ENCODE measurements around the gene RAD17. TPM values are rescaled to one million over a fixed set of nuclear protein-coding genes. Genes with fewer than 3 reads are reported as not detected.

RAD17 gene
- total and polyA plus RNA-seq, 4 donors: 6.0 to 14.5 (median 11.8) TPM

GRCh38 chr5:69444127-69444754 lies 74.6 kb downstream of the RAD17 start (continued):
- peak; percentile 64 for TF ChIP-seq MAX (IDR thresholded peaks at IDR 0.05)
- no peak for TF ChIP-seq NR2F2 (IDR thresholded peaks at IDR 0.05)

GRCh38 chr5:69449511-69449910 lies 79.9 kb downstream of the RAD17 start:
- Histone ChIP-seq H3K4me1 (ENCODE audit: control insufficient read depth in 4 of 4, insufficient read depth in 4 of 4, low read length in 3 of 4) (peaks cover 7 to 22% (median 10%) of the 10 kb centered on the region in 4 donors), H3K9ac (ENCODE audit: low read depth in 1 of 2, low read length in 2 of 2) (no peak overlapping the region), H3K27ac (ENCODE audit: low read depth in 1 of 2, low read length in 2 of 2) (peak overlapping the region in 1 of 2 donors; percentile 6), H3K27me3 (ENCODE audit: control insufficient read depth in 4 of 4, insufficient read depth in 4 of 4, low read length in 3 of 4) (no peaks in the 10 kb centered on the region), H3K9me3 (ENCODE audit: control insufficient read depth in 4 of 4, low read length in 3 of 4) (no peaks in the 10 kb centered on the region), H3K36me3 (ENCODE audit: control insufficient read depth in 4 of 4, insufficient read depth in 3 of 4, low read depth in 1 of 4, low read length in 3 of 4) (no peaks in the 10 kb centered on the region), H3K4me3 (ENCODE audit: low read depth in 1 of 3, low read length in 3 of 3) (no peak overlapping the region)
- DNase-seq (ENCODE audit: low spot score): no peak
- TF ChIP-seq FOXA2 (IDR thresholded peaks at IDR 0.05) (no peak), REST (IDR thresholded peaks at IDR 0.05) (no peak), SP1 (IDR thresholded peaks at IDR 0.05) (no peak), FOXA1 (IDR thresholded peaks at IDR 0.05) (no peak), TAF1 (conservative IDR thresholded peaks at IDR 0.05) (no peak), HNF4G (IDR thresholded peaks at IDR 0.05) (no peak), GABPA (IDR thresholded peaks at IDR 0.05 in 1 of 2, conservative IDR thresholded peaks at IDR 0.05 in 1 of 2) (no peak), YY1 (IDR thresholded peaks at IDR 0.05) (no peak), EGR1 (IDR thresholded peaks at IDR 0.05; ENCODE audit: low read depth in 2 of 2) (no peak), NR2F2 (IDR thresholded peaks at IDR 0.05) (no peak), MAX (IDR thresholded peaks at IDR 0.05) (no peak)
- WGBS: 90% methylated on average over 8 of the region's 8 CpGs

GRCh38 chr5:69450116-69450515 lies 80.5 kb downstream of the RAD17 start:
- WGBS: 91% methylated on average over 1 of the region's 1 CpG
- Histone ChIP-seq H3K27me3 (ENCODE audit: control insufficient read depth in 4 of 4, insufficient read depth in 4 of 4, low read length in 3 of 4) (no peaks in the 10 kb centered on the region), H3K27ac (ENCODE audit: low read depth in 1 of 2, low read length in 2 of 2) (peak overlapping the region; percentile 93 to 98), H3K36me3 (ENCODE audit: control insufficient read depth in 4 of 4, insufficient read depth in 3 of 4, low read depth in 1 of 4, low read length in 3 of 4) (no peaks in the 10 kb centered on the region), H3K9me3 (ENCODE audit: control insufficient read depth in 4 of 4, low read length in 3 of 4) (no peaks in the 10 kb centered on the region), H3K4me1 (ENCODE audit: control insufficient read depth in 4 of 4, insufficient read depth in 4 of 4, low read length in 3 of 4) (peaks cover 4 to 27% (median 15%) of the 10 kb centered on the region in 4 donors), H3K9ac (ENCODE audit: low read depth in 1 of 2, low read length in 2 of 2) (no peak overlapping the region), H3K4me3 (ENCODE audit: low read depth in 1 of 3, low read length in 3 of 3) (no peak overlapping the region)
- DNase-seq (ENCODE audit: low spot score): no peak
- TF ChIP-seq CTCF (IDR thresholded peaks at IDR 0.05; ENCODE audit: low read depth, low read length, missing input control) (no peak), GABPA (IDR thresholded peaks at IDR 0.05 in 1 of 2, conservative IDR thresholded peaks at IDR 0.05 in 1 of 2) (no peak), JUND (IDR thresholded peaks at IDR 0.05) (no peak), FOXA2 (IDR thresholded peaks at IDR 0.05) (no peak), ATF3 (IDR thresholded peaks at IDR 0.05) (no peak), HNF4A (conservative IDR thresholded peaks at IDR 0.05) (no peak), NR2F2 (IDR thresholded peaks at IDR 0.05) (no peak), YY1 (IDR thresholded peaks at IDR 0.05) (no peak), EGR1 (IDR thresholded peaks at IDR 0.05; ENCODE audit: low read depth in 2 of 2) (no peak), MAX (IDR thresholded peaks at IDR 0.05) (no peak), FOXA1 (IDR thresholded peaks at IDR 0.05) (no peak), REST (IDR thresholded peaks at IDR 0.05) (no peak), RAD21 (IDR thresholded peaks at IDR 0.05) (no peak), HNF4G (IDR thresholded peaks at IDR 0.05) (no peak), TAF1 (conservative IDR thresholded peaks at IDR 0.05) (no peak), RXRA (IDR thresholded peaks at IDR 0.05) (no peak)
